ENCODE results near the gene OPTC. TPM values are rescaled to one million over a fixed set of nuclear protein-coding genes. Genes with fewer than 3 reads are reported as not detected.
"Not testable (repeated sequence)": the region's sequence is repeated elsewhere in the genome, so short reads cannot be mapped to it uniquely, and the experiment has no call there.

The OPTC gene
- total and polyA plus RNA-seq, 3 donors from 2014 or later: 0.55 to 1.1 (median 0.87) TPM

- Histone ChIP-seq H3K4me3 (no peak overlapping the region), H3K36me3 (ENCODE audit: low read depth, missing control alignments) (no peaks in the 10 kb centered on the region), H3K4me1 (peaks cover 43% of the 10 kb centered on the region), H3K27me3 (no peaks in the 10 kb centered on the region), H3K9me3 (no peaks in the 10 kb centered on the region), H3K27ac (peak overlapping the region; percentile 85 to 92)
- TF ChIP-seq, protein P1, sequence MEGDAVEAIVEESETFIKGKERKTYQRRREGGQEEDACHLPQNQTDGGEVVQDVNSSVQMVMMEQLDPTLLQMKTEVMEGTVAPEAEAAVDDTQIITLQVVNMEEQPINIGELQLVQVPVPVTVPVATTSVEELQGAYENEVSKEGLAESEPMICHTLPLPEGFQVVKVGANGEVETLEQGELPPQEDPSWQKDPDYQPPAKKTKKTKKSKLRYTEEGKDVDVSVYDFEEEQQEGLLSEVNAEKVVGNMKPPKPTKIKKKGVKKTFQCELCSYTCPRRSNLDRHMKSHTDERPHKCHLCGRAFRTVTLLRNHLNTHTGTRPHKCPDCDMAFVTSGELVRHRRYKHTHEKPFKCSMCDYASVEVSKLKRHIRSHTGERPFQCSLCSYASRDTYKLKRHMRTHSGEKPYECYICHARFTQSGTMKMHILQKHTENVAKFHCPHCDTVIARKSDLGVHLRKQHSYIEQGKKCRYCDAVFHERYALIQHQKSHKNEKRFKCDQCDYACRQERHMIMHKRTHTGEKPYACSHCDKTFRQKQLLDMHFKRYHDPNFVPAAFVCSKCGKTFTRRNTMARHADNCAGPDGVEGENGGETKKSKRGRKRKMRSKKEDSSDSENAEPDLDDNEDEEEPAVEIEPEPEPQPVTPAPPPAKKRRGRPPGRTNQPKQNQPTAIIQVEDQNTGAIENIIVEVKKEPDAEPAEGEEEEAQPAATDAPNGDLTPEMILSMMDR (IDR thresholded peaks at IDR 0.05): no peak
- TF ChIP-seq POLR2A (IDR thresholded peaks at IDR 0.05): no peak
- intact Hi-C loops (cut with DNase I; ENCODE audit: low total_unique reads): no loop called here
- 65 to 74% methylated on average over 5 of the region's 5 CpGs for WGBS, 2 donors
- DNase-seq: no peak
These were observed 29.7 kb upstream of the OPTC start for GRCh38 chr1:203464226-203464625.

- DNase-seq: no peak
- intact Hi-C loops (cut with DNase I; ENCODE audit: low total_unique reads): no loop called here
- Histone ChIP-seq H3K9me3 (no peaks in the 10 kb centered on the region), H3K36me3 (ENCODE audit: low read depth, missing control alignments) (no peaks in the 10 kb centered on the region), H3K4me1 (peaks cover 43% of the 10 kb centered on the region), H3K4me3 (no peak overlapping the region), H3K27ac (peak overlapping the region; percentile 85 to 92), H3K27me3 (no peaks in the 10 kb centered on the region)
- 73 to 75% methylated on average over 3 of the region's 3 CpGs for WGBS, 2 donors
- TF ChIP-seq POLR2A (IDR thresholded peaks at IDR 0.05): no peak
These were observed 29.2 kb upstream of the OPTC start for GRCh38 chr1:203464743-203465142.

GRCh38 chr1:203465146-203465798 is 28.7 kb upstream of the OPTC start:
- Histone ChIP-seq H3K4me3 (no peak overlapping the region), H3K36me3 (ENCODE audit: low read depth, missing control alignments) (no peaks in the 10 kb centered on the region), H3K4me1 (peaks cover 43% of the 10 kb centered on the region), H3K27ac (peak overlapping the region; percentile 85 to 92), H3K27me3 (no peaks in the 10 kb centered on the region), H3K9me3 (no peaks in the 10 kb centered on the region)
- DNase-seq: peak; percentile 81
- intact Hi-C loops (cut with DNase I; ENCODE audit: low total_unique reads): no loop called here
- 70 to 73% methylated on average over 9 to 11 of the region's 11 CpGs for WGBS, 2 donors
- TF ChIP-seq POLR2A (IDR thresholded peaks at IDR 0.05): no peak
- TF ChIP-seq, protein P1 (IDR thresholded peaks at IDR 0.05): no peak

GRCh38 chr1:203465948-203466347 is 28.0 kb upstream of the OPTC start:
- no peaks in the 10 kb centered on the region for H3K27me3 ChIP-seq
- no peak overlapping the region for H3K4me3 ChIP-seq
- peak overlapping the region; percentile 85 to 92 for H3K27ac ChIP-seq
- peak; percentile 77 for DNase-seq
- intact Hi-C loops (cut with DNase I; ENCODE audit: low total_unique reads): no loop called here
- 20 to 57% methylated on average over 7 of the region's 7 CpGs for WGBS, 2 donors
- H3K36me3 ChIP-seq (ENCODE audit: low read depth, missing control alignments): no peaks in the 10 kb centered on the region
- no peaks in the 10 kb centered on the region for H3K9me3 ChIP-seq
- peaks cover 43% of the 10 kb centered on the region for H3K4me1 ChIP-seq
- TF ChIP-seq POLR2A (IDR thresholded peaks at IDR 0.05): no peak

- Histone ChIP-seq H3K4me1 (peaks cover 43% of the 10 kb centered on the region), H3K27ac (peak overlapping the region; percentile 85 to 92)
- intact Hi-C loops (cut with DNase I; ENCODE audit: low total_unique reads); H3K9me3 ChIP-seq; DNase-seq; H3K36me3 ChIP-seq (ENCODE audit: low read depth, missing control alignments); H3K27me3 ChIP-seq; H3K4me3 ChIP-seq: not testable (repeated sequence)
- 80 to 82% methylated on average over 13 of the region's 13 CpGs for WGBS, 2 donors
These were observed 26.9 kb upstream of the OPTC start for GRCh38 chr1:203466906-203467549.

DNA sequence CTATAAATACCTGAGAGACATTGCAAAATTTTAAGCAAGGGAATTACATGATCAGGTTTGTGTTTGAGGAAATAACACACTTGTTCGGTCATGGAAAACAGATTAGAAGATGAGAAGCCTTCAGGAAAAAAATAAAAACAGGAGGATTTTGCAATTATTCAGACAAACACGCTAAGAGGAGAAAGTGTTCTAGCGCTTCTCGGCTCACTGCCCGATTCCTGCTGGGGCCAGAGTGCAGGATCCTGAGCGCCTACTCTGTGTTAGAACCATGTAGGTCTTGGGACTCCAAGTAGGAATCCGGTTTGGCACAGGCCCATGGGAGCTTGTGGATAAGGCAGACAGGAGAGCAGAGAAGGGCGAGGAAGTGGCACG is 26.4 kb upstream of the OPTC start:
- Histone ChIP-seq H3K4me1 (peaks cover 43% of the 10 kb centered on the region), H3K9me3 (no peaks in the 10 kb centered on the region)
- intact Hi-C loops (cut with DNase I; ENCODE audit: low total_unique reads): no loop called here

More for the DNA sequence above, 26.4 kb upstream of the OPTC start:
- DNase-seq: peak; percentile 88
- WGBS, 2 donors: 44 to 50% methylated on average over 9 of the region's 9 CpGs
- no peaks in the 10 kb centered on the region for H3K27me3 ChIP-seq
- H3K36me3 ChIP-seq (ENCODE audit: low read depth, missing control alignments): no peaks in the 10 kb centered on the region
- H3K4me3 ChIP-seq: no peak overlapping the region
- H3K27ac ChIP-seq: peak overlapping the region; percentile 85 to 92
- no peak for TF ChIP-seq POLR2A (IDR thresholded peaks at IDR 0.05)
- TF ChIP-seq, protein P1 (IDR thresholded peaks at IDR 0.05): no peak
